ENCODE data around the gene AHNAK2. TPM values are rescaled to one million over a fixed set of nuclear protein-coding genes. Genes with fewer than 3 reads are reported as not detected.

AHNAK2 gene
- total and polyA plus RNA-seq, 2 of the 13 experiments (the other 11 are each of a cell fraction or from before 2014, with no cell fraction given) = 0.11 to 0.18 TPM

GRCh38 chr14:104980611-104981531, 2.7 kb upstream of the AHNAK2 start:
- no TSS peak for BruUV-seq (replicated peaks)
- DNase-seq (ENCODE audit: low spot score) (no peak), FAIRE-seq (no peak), ATAC-seq (no peak)
- Histone ChIP-seq H3K4me1 (ENCODE audit: insufficient read depth, low read length) (peaks cover 62% of the 10 kb centered on the region), H3K27me3 (ENCODE audit: control insufficient read depth in 1 of 2, insufficient read depth in 2 of 2, low read length in 2 of 2) (peaks cover 18 to 77% of the 10 kb centered on the region in 2 experiments; a peak in 4 of 5 replicates), H2AFZ (ENCODE audit: low read length) (no peak overlapping the region), H3K9ac (ENCODE audit: insufficient read depth, low read depth, low read length) (no peak overlapping the region), H3K27ac (ENCODE audit: extremely low read length, insufficient read depth, low read length) (no peak overlapping the region), H3K4me3 (replicated peaks in 1 of 3; ENCODE audit: insufficient read depth in 1 of 3, low read depth in 2 of 3, low read length in 3 of 3) (no peak overlapping the region), H3K36me3 (replicated peaks in 1 of 2; ENCODE audit: control insufficient read depth in 1 of 2, insufficient read depth in 2 of 2, low read length in 2 of 2) (no peaks in the 10 kb centered on the region), H3K9me3 (ENCODE audit: low read length) (no peaks in the 10 kb centered on the region), H3K79me2 (ENCODE audit: insufficient read depth, low read length) (no peaks in the 10 kb centered on the region), H4K20me1 (ENCODE audit: insufficient read depth, low read length) (no peaks in the 10 kb centered on the region), H3K4me2 (ENCODE audit: low read depth, low read length) (0 out of 2 replicates have a peak overlapping the region, but pooled peaks have one; percentile 36)
- in situ Hi-C loops (cut with HindIII; ENCODE audit: extremely low pct_ligation_motif_present, low pct_unique_long_range_greater_than_20kb) (no loop called here), intact Hi-C loops (cut with micrococcal nuclease; ENCODE audit: unreplicated experiment) (no loop called here)
- ChIA-PET CTCF (ENCODE audit: low intra/inter-chr PET ratio, low total read pairs) (interaction anchor here (6.7 kb wide), 1 partner anchor 64 kb away, joined by 146 read pairs; no protein-coding TSS in a partner anchor), POLR2A (interaction anchor here (0.6 kb wide), 1 partner anchor 40 kb away, joined by 3 read pairs; the partner anchor contains the start of gene CDCA4)
- WGBS (ENCODE audit: low lambda C conversion rate) = 57% methylated on average over 19 of the region's 22 CpGs
- no peak for TF ChIP-seq ZNF101 (CRISPR knock-in tag; IDR thresholded peaks at IDR 0.05; ENCODE audit: borderline replicate concordance, low read depth)
- no peak for TF ChIP-seq NRL (CRISPR knock-in tag; IDR thresholded peaks at IDR 0.05; ENCODE audit: borderline replicate concordance)
- no peak for TF ChIP-seq EED (CRISPR knock-in tag; IDR thresholded peaks at IDR 0.05)
- no peak for TF ChIP-seq MXD1 (CRISPR knock-in tag; IDR thresholded peaks at IDR 0.05)
- no peak for TF ChIP-seq ATF1 (CRISPR knock-in tag; IDR thresholded peaks at IDR 0.05)
